GM19328 (cell line): ENCODE measurements around the gene ZHX3.

ENCODE experiments used
- ATAC-seq: cut with Tn5 transposase; IDR thresholded peaks from one replicate; pipeline ENCODE4 v1.9.1; 2021; ENCODE audit warnings: mild to moderate bottlenecking, moderate library complexity; ENCODE audit not compliant: unreplicated experiment

The ZHX3 gene

GRCh38 chr20:41317546-41318270, at the start of gene ZHX3:
ZHX3 (minus strand) TSS chr20:41317731; CDS start chr20:41204916, 112,815 bp downstream.
- peak; percentile 99 for ATAC-seq

GRCh38 chr20:41367393-41367695, 49.8 kb upstream of the ZHX3 start:
- ATAC-seq: no peak

GRCh38 chr20:41366546-41367392, 49.2 kb upstream of the ZHX3 start, which contains the start of gene EMILIN3:
EMILIN3 (minus strand) TSS chr20:41366818; CDS start chr20:41366634, 184 bp downstream.
- no peak for ATAC-seq

- no peak for ATAC-seq
Observed at GRCh38 chr20:41365777-41366545, 48.4 kb upstream of the ZHX3 start.

- no peak for ATAC-seq
Observed at GRCh38 chr20:41364967-41365765, 47.6 kb upstream of the ZHX3 start.

GRCh38 chr20:41364236-41364855, 46.8 kb upstream of the ZHX3 start:
- ATAC-seq: no peak

GRCh38 chr20:41363601-41364000, 46.1 kb upstream of the ZHX3 start:
- ATAC-seq: no peak

GRCh38 chr20:41362748-41363140, 45.2 kb upstream of the ZHX3 start:
- no peak for ATAC-seq

GRCh38 chr20:41361757-41362747, 44.5 kb upstream of the ZHX3 start:
- ATAC-seq: no peak

GRCh38 chr20:41360831-41361756, 43.6 kb upstream of the ZHX3 start:
- no peak for ATAC-seq

- ATAC-seq: no peak
Observed at GRCh38 chr20:41359541-41360011, 42.0 kb upstream of the ZHX3 start.

GRCh38 chr20:41358717-41359116, 41.2 kb upstream of the ZHX3 start:
- ATAC-seq: no peak

GRCh38 chr20:41358230-41358629, 40.7 kb upstream of the ZHX3 start:
- no peak for ATAC-seq

- ATAC-seq: no peak
Observed at GRCh38 chr20:41357424-41358163, 40.1 kb upstream of the ZHX3 start.

GRCh38 chr20:41356951-41357350, 39.4 kb upstream of the ZHX3 start:
- ATAC-seq: no peak

- ATAC-seq: no peak
Observed at GRCh38 chr20:41355598-41356203, 38.2 kb upstream of the ZHX3 start.

GRCh38 chr20:41355192-41355591, 37.7 kb upstream of the ZHX3 start:
- no peak for ATAC-seq
